ENCODE results near the gene PFDN4. TPM values are rescaled to one million over a fixed set of nuclear protein-coding genes. Genes with fewer than 3 reads are reported as not detected.

The PFDN4 gene
- total and polyA plus RNA-seq, 2 donors (not counting 1 experiment from before 2014, with no cell fraction given), result 9.1 to 16.8 TPM

GRCh38 chr20:54165014-54165413 lies 42.9 kb upstream of the PFDN4 start:
- H3K4me1 ChIP-seq (ENCODE audit: control insufficient read depth in 2 of 2, insufficient read depth in 2 of 2, low read length in 2 of 2), result no peaks in the 10 kb centered on the region
- ChIA-PET CTCF (no interaction called here), POLR2A (interaction anchor here (0.7 kb wide), 1 partner anchor 28 kb away, joined by 3 read pairs; no protein-coding TSS in a partner anchor)
- H3K9ac ChIP-seq (ENCODE audit: low read length), result no peak overlapping the region
- peaks cover 42% of the 10 kb centered on the region for H3K27me3 Mint-ChIP-seq
- TF ChIP-seq, protein P1, sequence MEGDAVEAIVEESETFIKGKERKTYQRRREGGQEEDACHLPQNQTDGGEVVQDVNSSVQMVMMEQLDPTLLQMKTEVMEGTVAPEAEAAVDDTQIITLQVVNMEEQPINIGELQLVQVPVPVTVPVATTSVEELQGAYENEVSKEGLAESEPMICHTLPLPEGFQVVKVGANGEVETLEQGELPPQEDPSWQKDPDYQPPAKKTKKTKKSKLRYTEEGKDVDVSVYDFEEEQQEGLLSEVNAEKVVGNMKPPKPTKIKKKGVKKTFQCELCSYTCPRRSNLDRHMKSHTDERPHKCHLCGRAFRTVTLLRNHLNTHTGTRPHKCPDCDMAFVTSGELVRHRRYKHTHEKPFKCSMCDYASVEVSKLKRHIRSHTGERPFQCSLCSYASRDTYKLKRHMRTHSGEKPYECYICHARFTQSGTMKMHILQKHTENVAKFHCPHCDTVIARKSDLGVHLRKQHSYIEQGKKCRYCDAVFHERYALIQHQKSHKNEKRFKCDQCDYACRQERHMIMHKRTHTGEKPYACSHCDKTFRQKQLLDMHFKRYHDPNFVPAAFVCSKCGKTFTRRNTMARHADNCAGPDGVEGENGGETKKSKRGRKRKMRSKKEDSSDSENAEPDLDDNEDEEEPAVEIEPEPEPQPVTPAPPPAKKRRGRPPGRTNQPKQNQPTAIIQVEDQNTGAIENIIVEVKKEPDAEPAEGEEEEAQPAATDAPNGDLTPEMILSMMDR (IDR thresholded peaks at IDR 0.05), result no peak
- no peak for TF ChIP-seq EZH2 (IDR thresholded peaks at IDR 0.05; ENCODE audit: borderline replicate concordance, insufficient read depth, low read depth, low read length, poor library complexity, severe bottlenecking)
- no peak overlapping the region for H3K27ac ChIP-seq (ENCODE audit: low read length in 2 of 2)
- DNase-seq, result no peak
- H3K36me3 ChIP-seq (replicated peaks in 1 of 2; ENCODE audit: control extremely low read depth in 1 of 2, control insufficient read depth in 1 of 2, extremely low read depth in 1 of 2, insufficient read depth in 2 of 2, low read length in 1 of 2), result no peaks in the 10 kb centered on the region
- no peak overlapping the region for H3K4me3 Mint-ChIP-seq
- 96% methylated on average over 5 of the region's 9 CpGs for WGBS (ENCODE audit: insufficient coverage)
- H3K27me3 ChIP-seq (replicated peaks in 1 of 4; ENCODE audit: control extremely low read depth in 1 of 4, control insufficient read depth in 3 of 4, insufficient read depth in 4 of 4, low read length in 3 of 4), result peaks cover 0 to 20% (median 5%) of the 10 kb centered on the region in 4 experiments
- no peak overlapping the region for H2AFZ ChIP-seq (ENCODE audit: insufficient read depth, low read depth, low read length, poor library complexity, severe bottlenecking)
- intact Hi-C loops (cut with micrococcal nuclease), result no loop called here
- H3K4me1 Mint-ChIP-seq, result no peaks in the 10 kb centered on the region
- H4K20me1 ChIP-seq (ENCODE audit: control insufficient read depth, insufficient read depth, low read length, poor library complexity, severe bottlenecking), result no peaks in the 10 kb centered on the region
- H3K9me3 ChIP-seq (ENCODE audit: control extremely low read depth in 1 of 3, control insufficient read depth in 2 of 3, insufficient read depth in 1 of 3, low read length in 2 of 3), result peaks cover 0 to 4% (median 0%) of the 10 kb centered on the region in 3 donors
- no peak for ATAC-seq (ENCODE audit: low read depth)
- no peaks in the 10 kb centered on the region for H3K79me2 ChIP-seq (ENCODE audit: control insufficient read depth, insufficient read depth, low read length)
- no peaks in the 10 kb centered on the region for H3K9me3 Mint-ChIP-seq (ENCODE audit: insufficient read depth)
- no peak overlapping the region for H3K4me3 ChIP-seq (ENCODE audit: control extremely low read depth in 1 of 5, extremely low read depth in 1 of 5, insufficient read depth in 1 of 5, low read depth in 2 of 5, low read length in 4 of 5)
- no peak overlapping the region for H3K4me2 ChIP-seq (replicated peaks; ENCODE audit: low read depth, low read length, poor library complexity, severe bottlenecking)
- no peak overlapping the region for H3K27ac Mint-ChIP-seq

DNA sequence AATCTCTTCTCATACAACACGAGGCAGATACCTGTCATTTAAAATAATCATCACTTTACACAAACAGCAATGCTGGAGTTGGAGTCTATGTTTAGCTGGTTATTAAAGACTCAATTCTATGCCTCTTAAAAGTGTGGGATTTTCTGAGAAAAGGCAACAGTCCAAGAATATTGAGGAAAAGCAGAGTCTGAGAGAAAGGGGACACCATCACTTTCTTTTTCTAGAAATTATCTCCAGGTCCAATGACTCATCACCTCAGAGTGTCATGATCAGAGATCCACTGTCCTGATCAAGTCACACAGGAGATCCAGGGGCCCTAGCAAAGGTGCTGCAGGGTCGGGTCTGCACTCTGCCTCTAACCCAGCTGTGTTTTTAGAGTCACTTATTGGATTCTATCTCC lies 42.1 kb upstream of the PFDN4 start:
- WGBS (ENCODE audit: insufficient coverage), result no CpG with 5 or more reads among the region's 2 CpGs
- H3K4me1 ChIP-seq (ENCODE audit: control insufficient read depth in 2 of 2, insufficient read depth in 2 of 2, low read length in 2 of 2), result no peaks in the 10 kb centered on the region
- no peaks in the 10 kb centered on the region for H3K79me2 ChIP-seq (ENCODE audit: control insufficient read depth, insufficient read depth, low read length)
- no peak overlapping the region for H3K9ac ChIP-seq (ENCODE audit: low read length)
- no peak overlapping the region for H3K4me3 ChIP-seq (ENCODE audit: control extremely low read depth in 1 of 5, extremely low read depth in 1 of 5, insufficient read depth in 1 of 5, low read depth in 2 of 5, low read length in 4 of 5)
- no peak overlapping the region for H3K4me2 ChIP-seq (replicated peaks; ENCODE audit: low read depth, low read length, poor library complexity, severe bottlenecking)
- TF ChIP-seq, protein P1 (IDR thresholded peaks at IDR 0.05), result no peak
- Mint-ChIP-seq H3K27ac (no peak overlapping the region), H3K9me3 (ENCODE audit: insufficient read depth) (no peaks in the 10 kb centered on the region), H3K27me3 (peaks cover 50% of the 10 kb centered on the region), H3K4me3 (no peak overlapping the region), H3K4me1 (no peaks in the 10 kb centered on the region)
- intact Hi-C loops (cut with micrococcal nuclease), result no loop called here
- H3K27me3 ChIP-seq (replicated peaks in 1 of 4; ENCODE audit: control extremely low read depth in 1 of 4, control insufficient read depth in 3 of 4, insufficient read depth in 4 of 4, low read length in 3 of 4), result peaks cover 0 to 20% (median 5%) of the 10 kb centered on the region in 4 experiments
- H3K27ac ChIP-seq (ENCODE audit: low read length in 2 of 2), result no peak overlapping the region
- H3K9me3 ChIP-seq (ENCODE audit: control extremely low read depth in 1 of 3, control insufficient read depth in 2 of 3, insufficient read depth in 1 of 3, low read length in 2 of 3), result peaks cover 0 to 4% (median 0%) of the 10 kb centered on the region in 3 donors
- no peak for DNase-seq
- ChIA-PET POLR2A (no interaction called here), CTCF (interaction anchor here (0.8 kb wide), 1 partner anchor 63 kb away, joined by 3 read pairs; no protein-coding TSS in a partner anchor)
- no peaks in the 10 kb centered on the region for H3K36me3 ChIP-seq (replicated peaks in 1 of 2; ENCODE audit: control extremely low read depth in 1 of 2, control insufficient read depth in 1 of 2, extremely low read depth in 1 of 2, insufficient read depth in 2 of 2, low read length in 1 of 2)
- H4K20me1 ChIP-seq (ENCODE audit: control insufficient read depth, insufficient read depth, low read length, poor library complexity, severe bottlenecking), result no peaks in the 10 kb centered on the region
- ATAC-seq (ENCODE audit: low read depth), result no peak
- no peak overlapping the region for H2AFZ ChIP-seq (ENCODE audit: insufficient read depth, low read depth, low read length, poor library complexity, severe bottlenecking)
